HTR-8/SVneo (cell line): Measurements from ENCODE around the gene NME4.
"Not testable (repeated sequence)": the region's sequence is repeated elsewhere in the genome, so short reads cannot be mapped to it uniquely, and the experiment has no call there.

Source experiments
- DNase-seq: peaks from one replicate; pipeline ENCODE4 v3.0.0; 2011; ENCODE audit warnings: low spot score, mixed read lengths; ENCODE audit not compliant: insufficient read length
- FAIRE-seq: peaks from 2 replicates; lab custom pipeline; 2011; peaks lifted over from hg19 to GRCh38; lab: Jason Lieb, UNC

NME4 gene

GRCh38 chr16:375927-376816 lies 20.8 kb upstream of the NME4 start:
- DNase-seq: no peak
- FAIRE-seq: no peak

DNA sequence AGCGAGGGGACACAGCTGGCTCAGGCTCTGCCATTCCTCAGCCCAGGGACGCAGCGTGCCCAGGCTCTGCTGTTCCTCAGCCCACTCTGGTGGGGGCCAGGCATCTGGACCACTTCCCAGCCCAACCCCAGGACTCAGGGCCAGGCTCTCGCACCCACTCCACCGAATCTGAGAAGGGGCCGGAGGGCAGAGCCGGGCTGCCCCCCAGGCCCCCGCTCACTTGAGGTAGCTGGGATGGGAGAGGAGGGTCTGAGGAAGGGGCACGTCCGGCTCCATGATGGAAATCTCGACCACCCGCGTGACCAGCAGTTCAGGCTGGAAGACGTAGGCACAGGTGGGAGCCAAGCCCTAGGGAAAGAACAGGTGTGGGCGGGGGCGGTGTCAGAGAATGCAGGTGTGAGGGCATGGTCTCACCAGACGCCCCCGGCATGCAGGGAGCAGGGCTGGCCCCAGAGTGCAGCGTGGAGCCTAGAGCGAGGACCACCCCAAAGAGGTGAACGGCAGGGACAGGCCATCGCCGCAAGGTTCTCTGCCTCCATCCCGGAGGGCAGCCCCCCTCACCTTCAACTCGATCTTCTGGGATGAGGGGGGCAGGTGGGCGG lies 20.1 kb upstream of the NME4 start:
- FAIRE-seq (no peak), DNase-seq (no peak)

DNA sequence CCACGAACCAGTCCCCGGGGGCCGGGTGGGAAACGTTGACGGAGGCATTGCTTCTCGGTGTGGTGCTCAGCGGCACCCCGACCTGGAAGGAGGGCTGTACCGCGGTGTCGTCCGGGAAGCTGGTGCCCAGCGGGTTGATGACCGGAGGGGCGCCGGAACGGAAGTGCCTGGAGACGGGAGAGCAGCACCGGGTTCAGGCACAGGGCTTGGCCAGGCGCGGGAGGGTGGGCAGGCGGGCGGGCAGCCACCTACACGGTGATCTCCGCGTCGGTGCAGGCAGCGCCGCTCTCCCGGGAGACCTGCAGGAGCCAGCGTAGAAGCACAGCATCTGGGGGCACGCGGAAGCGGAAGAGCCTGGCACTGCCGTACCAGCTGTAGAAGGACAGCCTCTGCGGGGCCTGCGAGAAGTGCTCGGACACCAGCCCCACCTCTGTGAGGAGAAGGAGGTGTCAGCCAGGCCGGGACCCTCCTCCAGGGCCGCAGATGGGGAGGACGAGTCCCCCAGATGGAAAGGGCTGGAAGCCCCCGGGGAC lies 19.5 kb upstream of the NME4 start:
- DNase-seq (no peak), FAIRE-seq (no peak)

DNA sequence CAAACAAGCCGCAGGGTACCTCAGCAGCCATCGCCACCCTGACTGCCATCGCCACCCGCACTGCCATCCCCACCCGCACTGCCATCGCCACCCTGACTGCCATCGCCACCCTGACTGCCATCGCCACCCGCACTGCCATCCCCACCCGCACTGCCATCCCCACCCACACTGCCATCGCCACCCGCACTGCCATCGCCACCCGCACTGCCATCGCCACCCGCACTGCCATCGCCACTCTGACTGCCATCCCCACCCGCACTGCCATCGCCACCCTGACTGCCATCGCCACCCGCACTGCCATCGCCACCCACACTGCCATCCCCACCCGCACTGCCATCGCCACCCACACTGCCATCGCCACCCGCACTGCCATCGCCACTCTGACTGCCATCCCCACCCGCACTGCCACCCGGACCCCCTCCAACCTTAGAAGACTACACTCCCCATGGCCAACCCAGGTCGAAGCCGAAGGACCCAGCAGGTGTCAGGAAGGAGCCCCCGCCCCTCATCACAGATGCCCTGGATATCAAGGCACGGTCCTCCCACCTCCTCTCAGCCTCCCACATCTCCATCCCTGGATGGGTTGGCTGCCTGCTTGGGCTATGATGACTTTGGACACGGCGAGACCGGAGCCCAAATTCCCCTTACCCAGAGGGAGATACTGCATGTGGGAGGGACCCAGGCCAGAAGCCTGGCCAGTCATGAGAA lies 18.7 kb upstream of the NME4 start:
- not testable (repeated sequence) for DNase-seq
- FAIRE-seq: peak; percentile 97

GRCh38 chr16:378821-379182 lies 18.2 kb upstream of the NME4 start:
- no peak for DNase-seq
- no peak for FAIRE-seq

- no peak for DNase-seq
- no peak for FAIRE-seq
Observed at GRCh38 chr16:379183-379960, 17.6 kb upstream of the NME4 start.

- no peak for FAIRE-seq
Observed at GRCh38 chr16:379961-380761, 16.8 kb upstream of the NME4 start.

DNA sequence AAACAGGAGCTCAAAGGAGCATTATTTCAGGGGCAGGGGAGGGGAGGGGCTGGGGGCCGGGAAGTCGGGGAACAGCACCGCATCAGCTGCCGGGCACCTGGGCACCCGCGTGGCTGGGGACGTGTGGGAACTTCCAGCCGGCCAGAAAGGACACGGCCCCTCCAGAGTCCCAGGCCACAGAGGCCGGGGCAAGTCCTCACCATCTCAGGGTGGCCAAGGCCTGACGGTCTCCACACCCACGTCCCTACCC lies 16.3 kb upstream of the NME4 start:
- DNase-seq (no peak), FAIRE-seq (peak; percentile 44)

More at GRCh38 chr16:379961-380761, 16.8 kb upstream of the NME4 start:
- DNase-seq: no peak

DNA sequence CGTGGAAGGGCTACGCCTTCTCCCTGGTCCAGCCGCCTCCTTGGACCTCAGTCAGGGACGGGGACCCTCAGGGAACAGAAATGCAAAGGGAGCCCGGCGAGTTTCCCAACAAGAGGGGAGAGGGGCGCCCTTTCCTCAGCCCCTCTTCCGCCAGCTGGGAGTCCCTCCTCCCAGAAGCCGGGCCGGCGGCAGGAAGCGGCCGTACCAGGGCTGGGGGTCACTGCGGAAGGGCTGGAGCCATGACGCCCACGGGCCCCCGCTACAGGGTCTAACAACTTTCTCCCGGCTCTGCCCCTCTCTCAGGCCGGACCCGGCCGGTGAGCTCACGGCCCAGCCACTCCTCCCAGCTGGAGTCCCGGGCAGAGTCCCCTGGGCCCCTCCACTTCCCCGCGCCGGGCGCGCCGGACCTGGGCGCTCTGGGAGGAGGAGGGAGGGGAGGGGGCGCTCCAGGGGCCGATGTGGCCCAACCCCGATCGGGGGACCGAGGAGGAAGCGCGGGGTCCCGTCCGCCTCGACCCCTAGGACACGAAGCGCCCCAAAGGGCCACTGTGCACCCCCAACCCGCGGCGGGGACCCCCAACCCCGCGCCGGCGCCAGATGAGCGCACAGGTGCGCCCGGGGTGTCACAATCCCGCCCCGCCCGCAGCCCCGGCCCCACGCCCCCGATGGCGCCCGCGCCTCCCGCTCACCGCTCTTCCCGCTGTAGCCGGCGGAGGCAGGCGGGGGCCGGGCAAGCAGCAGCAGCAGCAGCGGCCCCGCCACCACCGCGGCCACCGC lies 15.8 kb upstream of the NME4 start:
- FAIRE-seq: no peak
- DNase-seq: no peak

DNA sequence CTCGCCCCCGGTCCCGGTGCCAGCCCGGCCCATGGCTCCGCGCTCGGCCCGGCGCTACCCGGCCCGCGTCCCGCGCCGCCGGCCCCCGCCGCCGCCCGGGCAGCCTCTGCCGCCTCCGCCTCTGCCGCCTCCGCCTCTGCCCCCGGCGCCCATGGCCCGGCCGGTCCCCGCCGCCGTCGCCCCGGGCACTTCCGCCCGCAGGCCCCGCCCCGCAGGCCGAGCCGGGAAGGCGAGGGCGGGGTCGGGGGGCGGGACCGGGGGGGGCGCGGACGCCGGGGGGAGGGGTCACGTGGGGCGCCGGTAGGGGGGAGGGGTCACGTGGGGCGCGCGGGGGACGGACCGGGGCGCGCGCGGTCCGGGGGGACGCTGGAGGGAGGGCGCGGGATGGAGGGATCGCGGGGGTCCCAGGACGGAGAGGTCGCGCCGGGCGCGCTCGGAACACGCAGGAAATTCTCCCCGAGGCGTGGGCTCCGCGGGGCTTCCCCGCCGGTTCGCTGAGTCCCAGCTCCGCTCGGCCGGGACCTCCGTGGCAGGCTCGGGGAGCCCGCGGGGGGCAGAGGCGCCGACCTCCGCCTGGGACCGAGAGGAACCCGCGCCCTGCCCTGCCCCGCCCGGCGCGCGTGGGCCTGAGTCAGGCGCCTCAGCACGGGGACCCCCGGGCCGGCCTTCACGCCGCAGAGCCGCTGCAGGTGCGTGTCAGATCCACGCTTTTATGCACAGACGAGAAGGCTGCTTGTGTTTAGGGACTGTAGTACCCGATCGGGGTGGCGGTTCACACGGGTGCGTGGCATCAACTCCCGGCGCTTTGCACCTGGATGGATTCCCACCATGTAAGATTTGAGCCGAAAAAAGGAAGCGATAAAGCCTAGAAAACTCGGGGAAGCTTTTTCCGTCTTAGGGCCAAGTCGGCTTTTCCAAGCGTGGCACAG lies 14.9 kb upstream of the NME4 start, which contains the start of gene PGAP6:
Gene PGAP6, minus strand, starts transcription at position 190 of the 929 bp plus-strand sequence. Its CDS starts 157 bp downstream, at position 33.
- FAIRE-seq (peak; percentile 20), DNase-seq (peak; percentile 61)

DNA sequence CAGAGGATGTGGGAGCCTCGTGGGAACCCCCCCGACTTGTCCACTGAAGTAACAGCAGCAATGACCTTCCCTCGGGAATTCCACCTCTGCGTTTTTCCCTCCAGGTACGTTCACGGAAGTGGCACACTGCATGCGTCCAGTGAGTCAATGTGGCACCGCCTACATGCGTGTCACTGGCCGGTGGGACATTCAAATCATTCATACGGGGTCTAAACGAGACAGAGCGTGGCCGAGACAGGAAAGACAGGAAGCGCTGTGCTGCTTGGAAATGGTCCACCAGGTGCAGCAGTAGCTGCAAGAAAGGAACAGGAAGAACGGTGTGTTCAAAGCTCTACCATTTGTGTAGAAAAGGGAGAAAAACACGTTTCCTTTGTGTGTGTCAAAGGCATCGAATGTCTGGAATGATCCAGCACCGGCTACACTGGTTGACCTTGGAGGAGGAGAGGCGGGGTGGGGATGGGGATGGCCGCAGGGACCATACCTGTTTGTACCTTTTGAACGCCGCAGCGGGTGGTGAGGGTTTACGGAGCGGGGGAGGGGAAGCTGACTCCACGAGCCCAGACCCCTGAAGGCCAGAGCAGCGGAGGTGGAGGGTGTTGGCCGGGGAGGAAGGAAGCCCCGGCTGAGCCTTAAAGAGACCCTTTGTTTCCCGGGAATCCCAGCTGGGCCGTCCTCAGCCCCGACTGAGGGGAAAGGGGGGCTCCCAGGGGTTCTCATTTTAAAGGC lies 13.5 kb upstream of the NME4 start:
- FAIRE-seq: peak; percentile 13
- no peak for DNase-seq

DNA sequence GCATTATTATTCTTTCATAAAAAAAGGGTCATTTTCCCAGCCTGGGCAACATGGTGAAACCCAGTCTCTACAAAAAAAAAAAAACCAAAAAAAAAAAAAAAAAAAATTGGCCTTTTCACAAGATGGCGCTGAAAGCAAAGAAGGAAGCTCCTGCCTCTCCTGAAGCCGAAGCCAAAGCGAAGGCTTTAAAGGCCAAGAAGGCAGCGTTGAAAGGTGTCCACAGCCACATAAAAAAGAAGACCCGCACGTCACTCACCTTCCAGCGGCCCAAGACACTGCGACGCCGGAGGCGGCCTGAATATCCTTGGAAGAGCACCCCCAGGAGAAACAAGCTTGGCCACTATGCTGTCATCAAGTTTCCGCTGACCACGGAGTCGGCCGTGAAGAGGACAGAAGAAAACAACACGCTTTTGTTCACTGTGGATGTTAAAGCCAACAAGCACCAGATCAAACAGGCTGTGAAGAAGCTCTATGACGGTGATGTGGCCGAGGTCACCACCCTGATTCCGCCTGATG lies 10.3 kb upstream of the NME4 start:
- no peak for DNase-seq
- no peak for FAIRE-seq

DNA sequence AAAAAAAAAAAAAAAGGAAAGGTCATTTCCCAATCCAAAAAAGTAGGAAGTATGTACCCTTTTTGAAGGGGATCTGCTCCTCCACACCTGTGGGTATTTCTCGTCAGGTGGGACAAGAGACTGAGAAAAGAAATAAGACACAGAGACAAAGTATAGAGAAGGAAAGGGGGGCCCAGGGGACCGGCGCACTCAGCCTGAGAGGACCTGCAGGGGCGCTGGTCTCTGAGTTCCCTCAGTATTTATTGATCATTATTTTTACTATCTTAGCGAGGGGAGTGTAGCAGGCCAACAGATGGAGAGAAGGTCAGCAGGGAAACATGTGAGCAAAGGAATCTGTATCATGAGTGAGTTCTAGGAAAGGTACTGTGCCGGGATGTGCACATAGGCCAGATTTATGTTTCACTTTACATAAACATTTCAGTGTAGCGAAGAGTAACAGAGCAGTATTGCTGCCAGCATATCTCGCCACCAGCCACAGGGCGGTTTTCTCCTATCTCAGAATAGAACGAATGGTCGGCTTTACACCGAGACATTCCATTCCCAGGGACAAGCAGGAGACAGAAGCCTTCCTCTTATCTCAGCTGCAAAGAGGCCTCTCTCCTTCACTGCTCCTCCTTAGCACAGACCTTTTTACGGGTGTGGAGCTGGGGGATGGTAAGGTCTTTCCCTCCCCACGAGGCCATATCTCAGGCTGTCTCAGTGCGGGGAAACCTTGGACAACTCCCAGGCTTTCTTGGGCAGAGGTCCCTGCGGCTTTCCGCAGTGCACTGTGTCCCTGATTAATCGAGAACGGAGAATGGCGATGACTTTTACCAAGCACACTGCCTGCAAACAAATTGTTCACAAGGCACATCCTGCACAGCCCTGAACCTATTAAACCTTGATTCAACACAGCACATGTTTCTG lies 9.0 kb upstream of the NME4 start:
- not testable (repeated sequence) for FAIRE-seq

DNA sequence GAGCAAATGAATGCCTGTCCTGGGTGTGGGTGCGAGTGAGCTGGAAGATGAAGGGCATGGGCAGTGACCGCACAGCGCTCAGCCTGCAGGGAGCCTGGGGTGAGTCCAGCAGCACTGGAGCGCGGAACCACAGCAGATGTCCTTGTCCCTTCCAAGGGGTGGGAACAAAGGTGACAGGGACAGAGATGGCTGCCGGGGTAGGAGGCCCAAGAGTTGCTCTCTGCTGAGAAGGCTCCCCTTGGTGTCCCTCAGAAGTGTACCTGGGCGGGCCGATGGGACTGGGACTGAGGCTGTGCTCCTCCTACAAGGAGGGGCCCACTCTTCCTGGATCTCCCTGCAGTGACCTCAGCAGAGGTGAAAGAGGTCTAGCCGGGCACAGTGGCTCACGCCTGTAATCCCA lies 7.6 kb upstream of the NME4 start:
- DNase-seq (no peak), FAIRE-seq (no peak)

More for the DNA sequence above, 9.0 kb upstream of the NME4 start:
- DNase-seq: not testable (repeated sequence)

GRCh38 chr16:391885-392335 lies 5.1 kb upstream of the NME4 start:
- FAIRE-seq: no peak
- DNase-seq: no peak
